Cortex of kidney (tissue), 1 donor: ENCODE data around the gene EIF4G3.
"Not testable (repeated sequence)": the region's sequence is repeated elsewhere in the genome, so short reads cannot be mapped to it uniquely, and the experiment has no call there.

Source experiments
- DNase-seq: peaks from one replicate; lab custom pipeline; 2025; lab: John Stamatoyannopoulos, UW

EIF4G3 gene

GRCh38 chr1:21106238-21106637 is 70.5 kb downstream of the EIF4G3 start:
- DNase-seq = no peak

DNA sequence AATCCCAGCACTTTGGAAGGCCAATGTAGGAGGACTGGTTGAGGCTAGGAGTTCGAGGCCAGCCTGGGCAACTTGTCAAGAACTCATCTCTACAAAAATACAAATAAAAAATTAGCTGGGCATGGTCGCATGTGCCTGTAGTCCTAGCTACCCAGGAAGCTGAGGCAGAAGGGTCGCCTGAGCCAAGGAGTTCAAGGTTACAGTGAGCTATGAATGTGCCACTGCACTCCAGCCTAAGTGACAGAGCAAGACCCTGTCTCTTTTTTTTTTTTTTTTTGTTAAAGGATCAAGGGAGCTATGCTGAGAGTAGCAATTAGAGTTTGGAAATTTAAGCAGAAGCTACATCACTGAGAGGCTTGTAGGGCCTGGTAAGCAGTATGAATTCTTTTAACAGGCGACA is 70.9 kb downstream of the EIF4G3 start:
- DNase-seq = no peak

DNA sequence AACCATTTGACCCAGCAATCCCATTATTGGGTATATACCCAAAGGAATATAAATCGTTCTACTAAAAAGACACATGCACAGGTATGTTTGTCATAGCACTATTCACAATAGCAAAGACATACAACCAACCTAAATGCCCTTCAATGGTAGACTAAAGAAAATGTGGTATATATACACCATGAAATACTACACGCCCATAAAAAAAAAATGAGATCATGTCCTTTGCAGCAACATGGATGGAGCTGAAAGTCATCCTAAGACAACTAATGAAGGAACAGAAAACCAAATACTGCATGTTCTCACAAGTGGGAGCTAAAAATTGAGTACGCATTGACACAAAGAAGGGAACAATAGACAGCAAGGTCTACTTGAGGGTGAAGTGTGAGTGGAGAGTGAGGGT is 72.0 kb downstream of the EIF4G3 start:
- DNase-seq = no peak

GRCh38 chr1:21100481-21100921 is 76.2 kb downstream of the EIF4G3 start:
- DNase-seq = no peak

DNA sequence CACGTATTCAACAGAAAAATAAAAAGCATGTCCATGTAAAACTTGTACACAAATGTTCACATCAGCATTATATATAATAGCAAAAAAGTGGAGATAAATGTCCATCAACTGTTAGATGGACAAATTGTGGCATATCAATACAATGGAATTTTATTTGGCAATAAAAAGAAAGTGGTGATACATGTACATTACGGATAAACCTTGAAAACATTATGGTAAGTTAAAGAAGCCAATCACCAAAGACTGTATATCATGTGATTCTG is 76.9 kb downstream of the EIF4G3 start:
- no peak for DNase-seq

DNA sequence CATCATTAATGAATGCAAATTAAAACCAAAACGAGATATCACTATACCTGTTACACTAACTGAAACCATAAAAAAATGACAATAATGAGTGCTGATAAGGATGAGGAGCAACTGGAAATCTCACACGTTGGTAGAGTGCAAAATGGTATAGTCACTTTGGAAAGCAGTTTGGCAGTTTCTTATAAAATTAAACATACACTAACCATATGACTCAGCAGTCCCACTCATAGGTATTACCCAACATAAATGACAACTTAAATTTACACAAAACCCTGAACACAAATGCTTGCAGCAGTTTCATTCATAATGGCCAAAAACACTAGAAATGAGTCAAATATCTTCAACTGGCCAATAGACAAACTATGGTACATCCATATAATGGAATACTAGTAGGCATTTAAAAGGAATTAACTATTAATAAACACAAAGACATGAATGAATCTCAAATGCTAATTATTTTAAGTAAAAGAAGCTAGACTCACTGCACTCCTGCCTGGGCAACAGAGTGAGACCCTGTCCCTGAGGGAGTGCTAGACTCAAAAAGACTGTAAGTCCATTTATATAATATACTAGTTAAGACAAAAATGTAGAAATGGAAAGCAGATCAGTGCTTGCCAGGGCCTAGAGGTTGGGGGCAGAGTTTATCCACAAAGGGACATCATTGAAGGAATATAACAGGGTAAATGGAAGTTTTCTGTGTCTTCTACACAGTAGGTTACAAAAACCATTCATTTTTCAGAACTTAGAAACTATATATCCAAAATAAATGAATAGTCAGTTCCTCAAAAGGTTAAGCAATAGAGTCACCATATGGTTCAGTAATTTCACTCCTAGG is 77.4 kb downstream of the EIF4G3 start:
- no peak for DNase-seq

DNA sequence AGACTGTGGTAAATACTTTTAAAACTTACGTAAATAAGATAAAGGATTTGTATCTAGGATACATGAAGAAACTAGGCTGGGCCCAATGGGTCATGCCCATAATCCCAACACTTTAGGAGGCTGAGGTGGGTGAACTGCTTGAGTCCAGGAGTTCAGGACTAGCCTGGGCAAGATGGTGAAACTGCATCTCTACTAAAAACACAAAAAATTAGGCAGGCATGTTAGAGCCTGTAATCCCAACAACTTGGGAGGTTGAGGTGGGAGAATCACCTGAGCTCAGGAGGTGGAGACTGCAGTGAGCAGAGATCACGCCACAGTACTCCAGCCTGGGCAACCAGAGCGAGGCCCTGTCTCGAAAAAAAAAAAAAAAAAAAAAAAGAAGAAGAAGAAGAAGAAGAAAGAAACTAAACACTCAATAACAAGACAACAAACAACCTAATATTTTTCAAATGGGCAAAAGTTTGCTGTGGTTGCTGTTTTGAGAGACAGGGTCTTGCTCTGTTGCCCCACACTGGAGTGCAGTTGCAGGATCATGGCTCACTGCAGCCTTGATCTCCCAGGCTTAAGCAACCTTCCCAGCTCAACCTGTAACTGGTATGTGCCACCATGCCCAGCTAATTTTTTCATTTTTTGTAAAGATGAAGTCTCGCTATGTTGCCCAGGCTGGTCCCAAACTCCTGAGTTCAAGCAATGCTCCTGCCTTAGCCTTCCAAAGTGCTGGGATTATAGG is 78.3 kb downstream of the EIF4G3 start:
- no peak for DNase-seq

GRCh38 chr1:21097729-21098128 is 79.0 kb downstream of the EIF4G3 start:
- no peak for DNase-seq

GRCh38 chr1:21095976-21096375 is 80.7 kb downstream of the EIF4G3 start:
- DNase-seq = no peak

GRCh38 chr1:21094282-21094681 is 82.4 kb downstream of the EIF4G3 start:
- DNase-seq = not testable (repeated sequence)

DNA sequence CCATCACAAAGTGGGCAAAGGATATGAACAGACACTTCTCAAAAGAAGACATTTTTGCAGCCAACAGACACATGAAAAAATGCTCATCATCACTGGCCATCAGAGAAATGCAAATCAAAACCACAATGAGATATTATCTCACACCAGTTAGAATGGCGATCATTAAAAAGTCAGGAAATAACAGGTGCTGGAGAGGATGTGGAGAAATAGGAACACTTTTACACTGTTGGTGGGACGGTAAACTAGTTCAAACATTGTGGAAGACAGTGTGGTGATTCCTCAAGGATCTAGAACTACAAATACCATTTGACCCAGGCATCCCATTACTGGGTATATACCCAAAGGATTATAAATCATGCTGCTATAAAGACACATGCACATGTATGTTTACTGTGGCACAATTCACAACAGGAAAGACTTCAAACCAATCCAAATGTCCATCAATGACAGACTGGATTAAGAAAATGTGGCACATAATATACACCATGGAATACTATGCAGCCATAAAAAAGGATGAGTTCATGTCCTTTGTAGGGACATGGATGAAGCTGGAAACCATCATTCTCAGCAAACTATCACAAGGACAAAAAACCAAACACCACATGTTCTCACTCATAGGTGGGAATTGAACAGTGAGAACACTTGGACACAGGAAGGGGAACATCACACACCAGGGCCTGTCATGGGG is 83.3 kb downstream of the EIF4G3 start:
- not testable (repeated sequence) for DNase-seq

DNA sequence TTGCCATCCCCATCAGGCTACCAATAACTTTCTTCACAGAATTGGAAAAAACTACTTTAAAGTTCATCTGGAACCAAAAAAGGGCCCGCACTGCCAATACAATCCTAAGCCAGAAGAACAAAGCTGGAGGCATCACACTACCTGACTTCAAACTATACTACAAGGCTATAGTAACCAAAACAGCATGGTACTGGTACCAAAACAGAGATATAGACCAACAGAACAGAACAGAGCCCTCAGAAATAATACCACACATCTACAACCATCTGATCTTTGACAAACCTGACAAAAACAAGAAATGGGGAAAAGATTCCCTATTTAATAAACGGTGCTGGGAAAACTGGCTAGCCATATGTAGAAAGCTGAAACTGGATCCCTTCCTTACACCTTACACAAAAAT is 84.2 kb downstream of the EIF4G3 start:
- not testable (repeated sequence) for DNase-seq

GRCh38 chr1:21091053-21091690 is 85.5 kb downstream of the EIF4G3 start:
- not testable (repeated sequence) for DNase-seq

DNA sequence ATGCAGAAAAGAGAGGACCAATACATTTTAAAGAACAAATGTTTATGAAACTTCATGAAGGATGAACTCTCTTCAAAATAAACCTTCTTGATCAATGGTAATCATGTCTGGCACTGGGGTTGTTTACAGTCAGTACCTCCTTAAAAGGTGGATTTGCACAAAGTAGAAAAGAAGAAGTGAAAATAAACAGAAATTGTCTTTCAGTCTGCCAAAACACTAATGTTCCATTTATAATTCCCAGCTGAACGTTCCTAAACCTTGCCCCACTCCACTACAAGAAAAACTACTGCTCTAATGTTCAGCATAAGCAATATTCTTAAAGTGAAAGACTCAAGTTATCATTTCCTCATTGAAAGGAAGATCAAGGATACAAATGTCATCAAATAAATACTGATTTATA is 86.2 kb downstream of the EIF4G3 start:
- DNase-seq = no peak

DNA sequence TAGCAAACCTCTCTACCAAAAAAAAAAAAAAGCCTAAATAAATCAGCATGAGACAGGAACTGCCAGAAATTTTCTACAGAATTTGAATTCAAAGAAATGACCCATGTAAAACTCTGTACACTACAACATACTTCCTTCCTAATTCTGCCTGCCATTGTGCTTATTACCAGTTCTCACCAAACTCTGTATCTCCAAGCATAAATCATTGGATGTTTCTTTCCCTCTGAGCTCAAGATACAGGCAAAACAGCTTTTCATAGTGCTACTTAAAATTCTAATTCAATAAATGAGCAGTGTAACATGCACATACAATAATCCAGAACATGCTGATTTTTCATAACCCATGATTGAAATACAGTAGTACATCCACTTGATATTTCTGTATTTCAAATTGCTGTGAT is 87.0 kb downstream of the EIF4G3 start:
- DNase-seq = no peak

DNA sequence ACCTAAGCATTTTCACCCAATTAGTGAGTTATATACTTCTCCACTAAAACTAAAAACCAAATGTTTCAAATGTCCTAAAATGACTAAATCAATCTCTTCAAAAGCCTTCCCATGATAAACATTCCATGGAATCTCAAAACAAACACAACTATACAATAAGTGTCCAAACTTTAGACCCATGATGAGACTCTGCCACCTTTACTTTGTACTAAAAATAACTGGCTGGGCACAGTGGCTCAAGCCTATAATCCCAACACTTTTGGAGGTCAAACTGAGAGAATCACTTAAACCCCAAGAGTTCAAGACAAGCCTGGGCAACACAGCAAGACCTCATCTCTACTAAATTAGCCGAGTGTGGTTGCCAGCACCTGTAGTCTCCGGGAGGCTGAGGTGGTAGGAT is 87.4 kb downstream of the EIF4G3 start:
- no peak for DNase-seq

DNA sequence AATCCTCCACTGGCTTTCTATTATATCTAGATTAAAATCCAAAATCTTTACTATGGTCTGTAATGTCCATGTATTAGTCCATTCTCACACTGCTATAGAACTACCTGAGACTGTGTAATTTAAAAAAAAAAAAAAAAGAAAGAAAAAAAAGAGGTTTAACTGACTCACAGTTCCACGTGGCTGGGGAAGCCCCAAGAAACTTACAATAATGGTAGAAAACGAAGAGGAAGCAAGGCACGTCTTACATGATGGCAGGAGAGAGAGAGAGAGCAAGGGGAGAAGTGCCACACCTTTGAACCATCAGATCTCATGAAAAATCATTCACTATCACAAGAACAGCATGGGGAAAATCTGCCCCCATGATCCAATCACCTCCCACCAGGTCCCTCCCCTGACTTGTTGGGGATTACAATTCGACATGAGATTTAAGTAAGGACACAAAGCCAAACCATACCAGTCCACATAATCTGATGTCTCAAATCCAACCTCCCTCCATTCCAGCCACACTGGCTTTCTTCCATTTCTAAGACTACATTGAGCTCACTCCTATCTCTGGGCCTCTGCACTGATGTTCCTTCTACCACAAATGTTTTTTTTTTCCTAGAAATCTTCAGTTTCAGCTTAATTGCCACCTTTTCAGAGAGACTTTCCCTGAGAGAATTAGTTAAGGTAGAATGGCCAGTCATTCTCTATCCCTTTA is 92.4 kb downstream of the EIF4G3 start:
- no peak for DNase-seq

- DNase-seq = no peak
Observed at GRCh38 chr1:21082073-21082472, 94.6 kb downstream of the EIF4G3 start.

- no peak for DNase-seq
Observed at GRCh38 chr1:21077085-21077484, 99.6 kb downstream of the EIF4G3 start.

DNA sequence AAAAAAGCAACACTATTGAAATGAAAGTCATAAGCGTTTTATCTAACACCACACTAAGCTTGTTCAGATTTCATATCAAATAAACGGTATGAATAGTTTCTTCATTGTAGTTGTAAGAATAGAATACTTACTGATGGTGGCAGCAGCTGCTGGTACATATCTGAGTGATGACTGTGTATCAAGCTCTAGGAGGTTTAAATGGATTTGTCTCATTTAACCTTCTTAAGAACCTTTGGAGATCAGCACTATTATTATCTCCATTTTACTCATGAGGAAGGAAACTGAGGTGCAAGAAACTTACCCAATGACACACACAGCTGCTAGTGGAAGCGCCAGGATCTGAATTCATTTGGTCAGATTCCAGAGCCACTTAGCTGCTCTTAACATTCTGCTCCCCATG is 104.0 kb downstream of the EIF4G3 start:
- no peak for DNase-seq

- no peak for DNase-seq
Observed at GRCh38 chr1:21069549-21069948, 107.1 kb downstream of the EIF4G3 start.

DNA sequence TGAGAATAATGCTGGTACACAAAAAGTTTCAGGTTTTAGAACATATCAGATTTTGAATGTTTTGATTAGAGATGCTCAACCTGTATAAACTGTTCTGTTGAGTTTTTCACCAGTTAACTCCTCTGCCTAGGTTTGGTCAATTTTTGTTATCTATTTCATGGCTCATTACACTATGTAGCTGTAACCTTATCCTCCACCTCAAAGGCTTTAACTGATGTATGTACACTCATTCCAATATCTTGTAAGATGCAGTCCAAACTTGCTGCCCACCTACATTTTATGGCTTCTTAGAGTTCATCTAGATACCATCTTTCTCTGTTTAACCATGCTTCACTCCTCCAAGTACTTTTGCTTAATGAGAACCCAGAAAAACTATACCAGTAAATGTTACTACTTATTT is 107.8 kb downstream of the EIF4G3 start:
- DNase-seq = no peak
